Neural crest cell (in vitro differentiated cells): ENCODE results near the gene MYG1. TPM values are rescaled to one million over a fixed set of nuclear protein-coding genes. Genes with fewer than 3 reads are reported as not detected.

ENCODE experiments used
- DNase-seq: peaks from one replicate; pipeline ENCODE4 v3.0.0; 2021; ENCODE audit warnings: low read depth, mixed read lengths, low spot score
- H3K27ac Mint-ChIP-seq: one replicate; pipeline ENCODE4 v1.8.0; 2021; ENCODE audit warnings: mild to moderate bottlenecking, mixed read lengths; ENCODE audit not compliant: unreplicated experiment
- H3K27me3 Mint-ChIP-seq: 2 replicates; pipeline ENCODE4 v1.8.0; 2021; ENCODE audit warnings: low read depth, mild to moderate bottlenecking, mixed read lengths
- H3K36me3 Mint-ChIP-seq: 2 replicates; pipeline ENCODE4 v1.8.0; 2021; ENCODE audit warnings: low read depth, mild to moderate bottlenecking, mixed read lengths
- H3K4me1 Mint-ChIP-seq: 2 replicates; pipeline ENCODE4 v1.8.0; 2021; ENCODE audit warnings: mixed read lengths
- H3K4me3 Mint-ChIP-seq: one replicate; pipeline ENCODE4 v1.8.0; 2021; ENCODE audit warnings: mild to moderate bottlenecking, mixed read lengths
- H3K9me3 Mint-ChIP-seq: 2 replicates; pipeline ENCODE4 v1.8.0; 2021; ENCODE audit warnings: mixed read lengths
- CTCF ChIP-seq: fragments of 200-600 bp; sonication (generic); conservative IDR thresholded peaks from 2 replicates; pipeline ENCODE4 v1.5.0; 2021; ENCODE audit warnings: antibody characterized with exemption, mild to moderate bottlenecking
- total RNA-seq: library from RNA; stranded (reverse); gene quantifications from 2 replicates; pipeline ENCODE4 v1.2.1, GENCODE V29; 2021

Gene MYG1
- total RNA-seq, 1 donor from 2014 or later = 72.7 TPM

GRCh38 chr12:53324113-53324778 is 24.8 kb downstream of the MYG1 start:
- no peaks in the 10 kb centered on the region for H3K9me3 Mint-ChIP-seq
- H3K4me3 Mint-ChIP-seq = peak overlapping the region; percentile 80
- no peak overlapping the region for H3K27ac Mint-ChIP-seq
- H3K36me3 Mint-ChIP-seq = no peaks in the 10 kb centered on the region
- peaks cover 5% of the 10 kb centered on the region for H3K27me3 Mint-ChIP-seq
- H3K4me1 Mint-ChIP-seq = peaks cover 47% of the 10 kb centered on the region
- TF ChIP-seq CTCF = no peak
- DNase-seq = no peak

DNA sequence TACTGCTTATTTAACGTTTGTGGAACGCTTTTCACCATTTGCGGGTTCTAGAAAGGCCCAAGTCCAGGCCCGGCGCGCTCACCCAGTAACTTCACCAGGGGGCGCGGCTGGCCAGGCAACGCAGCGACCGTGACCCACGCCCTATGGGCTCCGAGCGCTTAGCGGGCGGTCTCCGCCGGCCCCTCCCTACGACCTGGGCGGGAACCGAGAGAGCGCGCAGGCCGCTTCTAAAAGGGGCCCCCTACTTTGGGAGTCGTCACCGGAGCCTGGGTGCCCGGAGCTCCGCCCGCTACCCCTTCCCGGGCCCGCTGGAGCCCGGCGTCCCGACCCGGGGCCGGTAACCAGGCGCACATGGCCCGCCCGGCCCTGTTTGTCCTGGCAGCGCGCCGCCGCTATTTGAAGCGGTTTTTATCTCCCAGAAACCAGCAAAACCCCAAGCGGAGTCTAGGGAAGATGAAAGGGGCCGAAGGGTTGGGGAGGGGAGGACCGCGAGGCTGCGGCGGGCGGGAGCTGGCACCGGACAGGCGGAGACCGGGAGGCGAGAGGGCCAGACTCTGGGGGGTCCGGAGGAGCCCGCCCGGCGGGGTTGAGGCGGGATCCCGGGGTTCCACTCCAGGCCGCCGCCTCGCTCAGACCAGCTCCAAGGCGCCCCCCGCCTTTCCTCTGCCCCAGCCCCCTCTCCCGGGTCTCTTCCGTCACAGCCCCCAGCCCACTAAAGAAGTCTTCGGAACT is 25.4 kb downstream of the MYG1 start:
- peak; percentile 77 for TF ChIP-seq CTCF
- H3K4me1 Mint-ChIP-seq = peaks cover 47% of the 10 kb centered on the region
- peak; percentile 83 for DNase-seq
- peak overlapping the region; percentile 80 for H3K4me3 Mint-ChIP-seq
- H3K36me3 Mint-ChIP-seq = no peaks in the 10 kb centered on the region
- no peak overlapping the region for H3K27ac Mint-ChIP-seq
- no peaks in the 10 kb centered on the region for H3K9me3 Mint-ChIP-seq
- H3K27me3 Mint-ChIP-seq = peaks cover 5% of the 10 kb centered on the region

DNA sequence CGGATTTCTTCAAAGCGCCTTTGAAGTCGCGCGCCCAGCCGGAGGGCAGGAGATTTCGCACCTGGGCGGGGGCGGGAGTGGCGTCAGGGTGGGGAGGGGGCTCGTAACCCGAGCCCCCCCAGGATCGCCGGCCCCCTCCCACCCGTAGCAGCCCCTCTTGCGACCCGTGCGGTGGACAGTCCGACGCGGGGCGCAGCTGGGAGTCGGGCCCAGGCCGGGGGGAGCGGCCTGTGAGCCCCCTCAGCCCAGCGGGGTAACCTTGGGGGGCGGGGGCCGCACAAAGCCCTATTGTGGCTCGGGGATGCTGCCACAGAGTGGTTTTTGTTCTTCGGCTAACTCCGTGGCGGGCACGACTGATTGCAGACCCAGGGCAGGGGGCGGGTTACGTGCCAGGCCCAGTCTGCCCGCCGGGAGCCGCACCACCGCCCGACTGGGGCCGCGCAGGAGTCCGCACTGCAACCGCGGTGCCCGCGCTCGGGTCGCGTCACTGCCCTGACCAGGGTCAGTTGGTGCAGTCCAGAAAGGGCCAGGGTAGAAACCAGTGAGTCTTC is 26.1 kb downstream of the MYG1 start:
- H3K27me3 Mint-ChIP-seq = peaks cover 5% of the 10 kb centered on the region
- no peaks in the 10 kb centered on the region for H3K9me3 Mint-ChIP-seq
- DNase-seq = peak; percentile 44
- peak overlapping the region; percentile 85 for H3K4me3 Mint-ChIP-seq
- H3K27ac Mint-ChIP-seq = no peak overlapping the region
- peaks cover 40% of the 10 kb centered on the region for H3K4me1 Mint-ChIP-seq
- TF ChIP-seq CTCF = no peak
- H3K36me3 Mint-ChIP-seq = no peaks in the 10 kb centered on the region

- TF ChIP-seq CTCF = no peak
- peak overlapping the region; percentile 43 for H3K27ac Mint-ChIP-seq
- H3K9me3 Mint-ChIP-seq = no peaks in the 10 kb centered on the region
- H3K4me1 Mint-ChIP-seq = peaks cover 30% of the 10 kb centered on the region
- no peaks in the 10 kb centered on the region for H3K36me3 Mint-ChIP-seq
- DNase-seq = no peak
- H3K4me3 Mint-ChIP-seq = peak overlapping the region; percentile 85
- peaks cover 5% of the 10 kb centered on the region for H3K27me3 Mint-ChIP-seq
Measured at GRCh38 chr12:53326460-53327185, 27.1 kb downstream of the MYG1 start.

- Mint-ChIP-seq H3K27ac (no peak overlapping the region), H3K9me3 (no peaks in the 10 kb centered on the region), H3K4me1 (peaks cover 27% of the 10 kb centered on the region), H3K36me3 (no peaks in the 10 kb centered on the region), H3K4me3 (peak overlapping the region; percentile 82), H3K27me3 (peaks cover 5% of the 10 kb centered on the region)
- TF ChIP-seq CTCF = peak; percentile 39
- DNase-seq = no peak
Measured at GRCh38 chr12:53327435-53328042, 28.0 kb downstream of the MYG1 start.
